ENCODE measurements around the gene RSBN1L.

GRCh38 chr7:77822269-77822668, 126.0 kb downstream of the RSBN1L start:
- TF ChIP-seq POLR2AphosphoS5 (IDR thresholded peaks at IDR 0.05; ENCODE audit: borderline replicate concordance, low read depth, low read length) (no peak), EZH2 (IDR thresholded peaks at IDR 0.05) (no peak), FOXP2 (optimal IDR thresholded peaks at IDR 0.05; ENCODE audit: control extremely low read depth, extremely low read length, insufficient read depth) (no peak)

Measured in SK-N-MC (cell line).